OCI-LY1 (cell line): Measurements from ENCODE around the gene CORO2B.
"Not testable (repeated sequence)": the region's sequence is repeated elsewhere in the genome, so short reads cannot be mapped to it uniquely, and the experiment has no call there.

ENCODE experiments used
- H2AFZ ChIP-seq: fragments of 200-600 bp; sonication (generic), shearing (Covaris generic); 2 replicates; pipeline ENCODE4 v1.6.0; 2014; ENCODE audit warnings: antibody characterized with exemption, mild to moderate bottlenecking, low read length
- H3F3A ChIP-seq: fragments of 200-600 bp; sonication (generic), shearing (Covaris generic); 2 replicates; pipeline ENCODE4 v1.6.0; 2014; ENCODE audit warnings: mild to moderate bottlenecking, antibody characterized with exemption, low read length, moderate library complexity; ENCODE audit not compliant: insufficient read depth
- H3K27ac ChIP-seq: fragments of 200-600 bp; sonication (generic); 2 replicates; pipeline ENCODE4 v1.5.1; 2014; ENCODE audit warnings: low read length, mixed run types, mild to moderate bottlenecking, low read depth; ENCODE audit not compliant: poor library complexity, severe bottlenecking
- H3K27me3 ChIP-seq: fragments of 200-600 bp; sonication (generic); 2 replicates; pipeline ENCODE4 v1.6.0; 2014; ENCODE audit warnings: antibody characterized with exemption, mild to moderate bottlenecking, low read length, moderate library complexity; ENCODE audit not compliant: insufficient read depth
- H3K36me3 ChIP-seq: fragments of 200-600 bp; sonication (generic); 2 replicates; pipeline ENCODE4 v1.6.1; 2014; ENCODE audit warnings: mild to moderate bottlenecking, antibody characterized with exemption, low read length, moderate library complexity, mixed read lengths; ENCODE audit not compliant: insufficient read depth
- H3K4me1 ChIP-seq: fragments of 200-600 bp; sonication (generic); 2 replicates; pipeline ENCODE4 v1.5.1; 2014; ENCODE audit warnings: mild to moderate bottlenecking, low read length, moderate library complexity; ENCODE audit not compliant: insufficient read depth, severe bottlenecking
- H3K4me2 ChIP-seq: fragments of 200-600 bp; sonication (generic), shearing (Covaris generic); 2 replicates; pipeline ENCODE4 v1.6.1; 2014; ENCODE audit warnings: low read length
- H3K4me3 ChIP-seq: fragments of 200-600 bp; sonication (generic); 2 replicates; pipeline ENCODE4 v1.5.1; 2014; ENCODE audit warnings: low read length, low read depth, mild to moderate bottlenecking, mixed read lengths; ENCODE audit not compliant: poor library complexity, severe bottlenecking
- H3K79me2 ChIP-seq: fragments of 200-600 bp; shearing (Covaris generic); 2 replicates; pipeline ENCODE4 v1.6.1; 2016; ENCODE audit warnings: mixed run types, low read length, mixed read lengths; ENCODE audit not compliant: insufficient read depth
- H3K9ac ChIP-seq: fragments of 200-600 bp; sonication (generic), shearing (Covaris generic); 2 replicates; pipeline ENCODE4 v1.6.1; 2014; ENCODE audit warnings: mild to moderate bottlenecking, low read length, mixed read lengths
- H3K9me2 ChIP-seq: fragments of 200-600 bp; sonication (generic), shearing (Covaris generic); 2 replicates; pipeline ENCODE4 v1.6.1; 2014; ENCODE audit warnings: low read depth, mild to moderate bottlenecking, low read length, mixed read lengths
- H3K9me3 ChIP-seq: fragments of 200-600 bp; shearing (Covaris generic); 2 replicates; pipeline ENCODE4 v1.6.1; 2014; ENCODE audit warnings: low read length, mixed read lengths
- H4K20me1 ChIP-seq: fragments of 200-600 bp; sonication (generic), shearing (Covaris generic); 2 replicates; pipeline ENCODE4 v1.6.0; 2016; ENCODE audit warnings: mild to moderate bottlenecking, low read length; ENCODE audit not compliant: insufficient read depth
- CTCF ChIP-seq: fragments of 200-600 bp; sonication (generic), shearing (Covaris generic); IDR thresholded peaks from 2 replicates; pipeline ENCODE4 v1.5.1; 2017; ENCODE audit warnings: mild to moderate bottlenecking, antibody characterized with exemption, low read length, moderate library complexity, mixed read lengths
- EZH2 ChIP-seq: fragments of 200-600 bp; sonication (generic), shearing (Covaris generic); IDR thresholded peaks from 2 replicates; pipeline ENCODE4 v1.8.0; 2017; ENCODE audit warnings: borderline replicate concordance, mixed run types, mild to moderate bottlenecking, antibody characterized with exemption, low read length, moderate library complexity, mixed read lengths

The CORO2B gene

GRCh38 chr15:68646156-68646555 lies 67.4 kb downstream of the CORO2B start:
- Histone ChIP-seq H3K9me2 (no peaks in the 10 kb centered on the region), H3K27ac (no peak overlapping the region), H3F3A (no peaks in the 10 kb centered on the region), H4K20me1 (no peaks in the 10 kb centered on the region), H2AFZ (no peak overlapping the region), H3K27me3 (no peaks in the 10 kb centered on the region; the same call in 1 of the 2 replicates), H3K4me1 (peaks cover 20% of the 10 kb centered on the region), H3K4me2 (no peak overlapping the region), H3K9me3 (no peaks in the 10 kb centered on the region), H3K79me2 (no peaks in the 10 kb centered on the region), H3K36me3 (no peaks in the 10 kb centered on the region), H3K4me3 (no peak overlapping the region), H3K9ac (no peak overlapping the region)
- TF ChIP-seq CTCF (no peak), EZH2 (no peak)

GRCh38 chr15:68646696-68647095 lies 67.9 kb downstream of the CORO2B start:
- TF ChIP-seq EZH2, result no peak
- TF ChIP-seq CTCF, result no peak

GRCh38 chr15:68647361-68647760 lies 68.6 kb downstream of the CORO2B start:
- H3K27me3 ChIP-seq, H3K9ac ChIP-seq, H3K36me3 ChIP-seq, H3K9me3 ChIP-seq, H3K79me2 ChIP-seq, H3K27ac ChIP-seq, H3K4me2 ChIP-seq, H4K20me1 ChIP-seq, H2AFZ ChIP-seq, H3K9me2 ChIP-seq, H3F3A ChIP-seq, H3K4me3 ChIP-seq: not testable (repeated sequence)
- H3K4me1 ChIP-seq, result peaks cover 20% of the 10 kb centered on the region

More at GRCh38 chr15:68646696-68647095, 67.9 kb downstream of the CORO2B start:
- Histone ChIP-seq H2AFZ (no peak overlapping the region), H3K79me2 (no peaks in the 10 kb centered on the region), H3K27me3 (no peaks in the 10 kb centered on the region; the same call in 1 of the 2 replicates), H4K20me1 (no peaks in the 10 kb centered on the region), H3K36me3 (no peaks in the 10 kb centered on the region), H3K9ac (no peak overlapping the region), H3F3A (no peaks in the 10 kb centered on the region), H3K9me2 (no peaks in the 10 kb centered on the region), H3K27ac (no peak overlapping the region), H3K9me3 (no peaks in the 10 kb centered on the region), H3K4me1 (peaks cover 20% of the 10 kb centered on the region), H3K4me3 (no peak overlapping the region), H3K4me2 (no peak overlapping the region)

- Histone ChIP-seq H4K20me1 (no peaks in the 10 kb centered on the region), H3K27ac (no peak overlapping the region), H3K4me1 (peaks cover 20% of the 10 kb centered on the region), H3K9ac (no peak overlapping the region; the same call in 1 of the 2 replicates), H3K9me2 (no peaks in the 10 kb centered on the region), H3K4me3 (peak overlapping the region; percentile 27), H3K79me2 (no peaks in the 10 kb centered on the region), H2AFZ (no peak overlapping the region), H3K4me2 (peak overlapping the region; percentile 50), H3F3A (no peaks in the 10 kb centered on the region), H3K36me3 (no peaks in the 10 kb centered on the region), H3K9me3 (no peaks in the 10 kb centered on the region), H3K27me3 (peaks cover 4% of the 10 kb centered on the region)
- TF ChIP-seq CTCF, result peak; percentile 93
- TF ChIP-seq EZH2, result no peak
Observed at GRCh38 chr15:68650901-68651709, 72.3 kb downstream of the CORO2B start.
